Measurements from ENCODE around the gene KIRREL3.
"Not testable (repeated sequence)": the region's sequence is repeated elsewhere in the genome, so short reads cannot be mapped to it uniquely, and the experiment has no call there.

Gene KIRREL3

DNA sequence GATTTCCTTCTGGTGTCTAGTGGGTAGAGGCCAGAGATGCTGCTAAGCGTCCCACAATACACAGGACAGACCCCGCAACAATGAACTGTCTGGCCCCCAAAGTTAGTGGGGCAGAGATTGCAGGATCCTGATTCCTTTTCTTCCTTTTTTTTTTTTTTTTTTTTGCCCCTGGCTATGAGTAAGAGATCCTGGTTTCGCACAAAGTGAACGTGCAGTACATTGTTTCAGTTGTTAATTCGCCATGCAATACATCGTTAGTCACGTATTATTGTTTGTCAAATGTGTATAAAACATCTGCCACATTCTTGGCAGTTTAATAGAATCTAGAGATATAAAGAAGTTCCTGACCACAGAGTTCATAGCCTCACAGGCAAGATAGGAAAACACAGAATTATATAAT lies 624.8 kb downstream of the KIRREL3 start:
- DNase-seq (ENCODE audit: low spot score): no peak

- not testable (repeated sequence) for DNase-seq (ENCODE audit: low spot score)
Measured at GRCh38 chr11:126374562-126375300, 625.8 kb downstream of the KIRREL3 start.

- not testable (repeated sequence) for DNase-seq (ENCODE audit: low spot score)
Measured at GRCh38 chr11:126373389-126374066, 627.0 kb downstream of the KIRREL3 start.

Measured in activated CD4-positive, alpha-beta T cell treated with anti-CD3 and anti-CD28 coated beads, Interleukin-2, Interleukin-4, amounts not matched to agents 100 ng/mL and 50 ng/mL, durations not matched to agents 16 hours and 8 hours (primary cell).